Coronary artery (tissue), 2 donors: Measurements from ENCODE around the gene CHST1.

ENCODE experiments used
- DNase-seq: peaks from one replicate; pipeline ENCODE4 v3.0.0-alpha.2; 2017; ENCODE audit warnings: low spot score
- H3K27ac ChIP-seq, 2 donors: fragments of 200-600 bp; sonication (generic); one replicate each; pipeline ENCODE4 v1.5.1; 2016 to 2019
- H3K4me3 ChIP-seq: fragments of 200-600 bp; sonication (generic); 2 replicates; pipeline ENCODE4 v1.5.1; 2016; ENCODE audit warnings: mild to moderate bottlenecking, moderate library complexity
- TF ChIP-seq, protein P1 (sequence below): fragments of 200-600 bp; sonication (generic); IDR thresholded peaks from one replicate; pipeline ENCODE4 v1.5.1; 2019; ENCODE audit warnings: antibody characterized with exemption

CHST1 gene

DNA sequence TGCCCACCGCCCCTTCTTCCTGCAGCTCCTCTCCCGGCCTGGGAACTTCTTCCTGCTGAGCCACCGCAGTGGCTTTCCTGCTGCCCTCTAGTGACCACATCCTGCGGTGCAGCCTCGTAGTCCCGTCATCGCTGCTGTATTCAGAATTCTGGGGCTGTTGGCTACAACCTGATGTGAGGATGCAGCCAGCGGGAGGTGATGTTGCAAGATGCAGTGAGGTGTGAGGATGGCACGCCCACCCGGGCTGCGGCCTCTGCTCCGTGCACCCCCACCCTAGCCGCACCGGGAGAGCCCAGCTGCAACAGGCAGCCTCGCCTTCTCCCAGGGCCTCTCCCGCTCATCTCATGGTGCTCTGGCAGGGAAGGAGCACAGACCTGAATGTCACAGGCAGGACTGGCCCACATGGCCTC is 10.1 kb downstream of the CHST1 start:
- TF ChIP-seq, protein P1, sequence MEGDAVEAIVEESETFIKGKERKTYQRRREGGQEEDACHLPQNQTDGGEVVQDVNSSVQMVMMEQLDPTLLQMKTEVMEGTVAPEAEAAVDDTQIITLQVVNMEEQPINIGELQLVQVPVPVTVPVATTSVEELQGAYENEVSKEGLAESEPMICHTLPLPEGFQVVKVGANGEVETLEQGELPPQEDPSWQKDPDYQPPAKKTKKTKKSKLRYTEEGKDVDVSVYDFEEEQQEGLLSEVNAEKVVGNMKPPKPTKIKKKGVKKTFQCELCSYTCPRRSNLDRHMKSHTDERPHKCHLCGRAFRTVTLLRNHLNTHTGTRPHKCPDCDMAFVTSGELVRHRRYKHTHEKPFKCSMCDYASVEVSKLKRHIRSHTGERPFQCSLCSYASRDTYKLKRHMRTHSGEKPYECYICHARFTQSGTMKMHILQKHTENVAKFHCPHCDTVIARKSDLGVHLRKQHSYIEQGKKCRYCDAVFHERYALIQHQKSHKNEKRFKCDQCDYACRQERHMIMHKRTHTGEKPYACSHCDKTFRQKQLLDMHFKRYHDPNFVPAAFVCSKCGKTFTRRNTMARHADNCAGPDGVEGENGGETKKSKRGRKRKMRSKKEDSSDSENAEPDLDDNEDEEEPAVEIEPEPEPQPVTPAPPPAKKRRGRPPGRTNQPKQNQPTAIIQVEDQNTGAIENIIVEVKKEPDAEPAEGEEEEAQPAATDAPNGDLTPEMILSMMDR = peak; percentile 82
- DNase-seq = peak; percentile 80
- Histone ChIP-seq H3K27ac (no peak overlapping the region), H3K4me3 (no peak overlapping the region)

DNA sequence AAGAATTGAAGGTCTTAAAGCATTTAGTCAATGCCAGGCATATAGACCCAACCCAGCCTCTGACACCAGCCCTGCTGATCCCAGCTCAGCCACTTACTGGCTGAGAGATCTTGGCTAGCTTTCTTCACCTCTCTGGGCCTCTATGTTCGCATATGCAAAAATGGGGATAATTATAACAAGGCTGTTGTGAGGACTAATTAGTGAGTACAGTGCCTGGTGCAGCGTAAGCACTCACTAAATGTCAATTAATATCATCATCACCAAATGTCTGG is 10.5 kb downstream of the CHST1 start:
- TF ChIP-seq, protein P1 = no peak
- H3K27ac ChIP-seq = no peak overlapping the region
- no peak for DNase-seq
- no peak overlapping the region for H3K4me3 ChIP-seq

DNA sequence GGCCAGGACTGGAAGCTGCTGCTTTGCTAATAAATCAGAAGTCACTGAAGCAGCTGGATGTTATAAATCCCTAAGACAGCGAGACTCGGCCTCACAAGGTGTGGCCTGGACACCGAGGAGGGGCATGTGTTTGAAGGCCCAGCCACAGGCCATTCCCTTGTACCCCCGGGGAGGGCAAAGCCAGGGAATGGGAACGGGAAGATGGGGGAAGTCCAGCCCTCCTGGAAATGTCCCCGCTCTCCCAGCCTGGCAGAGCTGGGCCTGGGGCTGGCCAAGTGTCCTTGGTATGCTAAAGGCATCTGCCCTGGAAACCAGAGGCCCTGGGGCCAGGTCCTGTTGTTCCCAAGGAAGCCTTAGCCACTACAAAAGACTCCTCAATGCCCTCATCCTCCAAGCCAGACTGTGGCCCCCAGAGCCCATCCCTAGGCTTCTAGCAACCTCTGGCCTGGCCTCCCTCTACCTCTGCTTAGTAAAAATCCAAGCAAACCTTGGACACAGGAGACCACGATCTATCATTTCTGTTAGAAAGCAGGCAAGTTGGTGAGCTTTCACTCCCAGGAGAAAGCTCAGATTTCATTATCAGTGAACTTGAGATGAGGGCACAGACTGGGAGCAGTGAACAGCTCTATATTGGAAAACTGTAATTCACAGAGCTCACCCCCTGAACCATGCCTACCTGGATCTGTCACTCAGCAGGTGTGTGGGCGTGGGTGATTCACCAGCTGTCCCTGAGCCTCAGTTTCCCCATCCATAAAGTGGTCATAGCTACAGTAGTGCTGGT is 11.0 kb downstream of the CHST1 start:
- TF ChIP-seq, protein P1 = no peak
- DNase-seq = peak; percentile 71
- Histone ChIP-seq H3K27ac (peak overlapping the region in 1 of 2 donors; percentile 14), H3K4me3 (no peak overlapping the region)

DNA sequence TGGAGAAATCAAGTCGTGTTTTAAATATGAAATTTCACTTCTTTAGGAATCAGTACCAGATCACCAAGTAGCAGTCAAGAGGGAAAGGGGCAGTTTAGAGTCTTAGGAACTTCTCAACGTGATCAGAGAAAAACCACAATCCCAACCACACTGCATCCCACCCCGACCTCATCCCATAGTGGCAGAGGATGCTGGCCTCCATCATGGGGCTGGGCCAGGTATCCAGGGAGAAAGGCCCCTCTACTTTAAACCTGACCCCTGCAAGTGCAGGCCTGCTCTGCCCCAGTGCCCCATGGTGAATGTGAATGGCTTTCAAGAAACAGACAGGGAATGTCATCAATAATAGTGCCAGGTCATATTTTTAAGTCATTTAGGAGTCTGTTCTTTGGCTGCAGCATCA is 12.1 kb downstream of the CHST1 start:
- TF ChIP-seq, protein P1 = no peak
- H3K4me3 ChIP-seq = no peak overlapping the region
- H3K27ac ChIP-seq = no peak overlapping the region
- DNase-seq = peak; percentile 29

DNA sequence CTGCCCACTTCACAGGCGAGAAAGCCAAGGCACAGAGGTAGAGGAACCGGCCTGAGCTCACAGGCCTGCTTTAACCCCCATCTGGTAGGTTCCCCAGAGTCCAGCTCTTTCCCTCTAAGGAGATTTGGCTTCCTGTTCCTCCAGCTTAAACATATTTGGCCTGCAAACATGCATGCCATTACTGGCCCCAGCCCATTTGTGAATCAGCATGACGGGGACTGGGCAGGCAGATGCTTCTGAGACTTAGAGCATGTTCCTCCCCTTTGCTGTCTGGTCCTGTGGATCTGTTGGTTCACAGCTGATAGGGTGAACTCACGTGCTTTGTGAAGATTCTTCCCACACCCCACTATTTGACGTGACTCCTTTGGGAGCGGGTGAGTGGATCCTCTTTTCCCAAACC is 12.6 kb downstream of the CHST1 start:
- Histone ChIP-seq H3K27ac (no peak overlapping the region), H3K4me3 (no peak overlapping the region)
- TF ChIP-seq, protein P1 = no peak
- DNase-seq = peak; percentile 36

DNA sequence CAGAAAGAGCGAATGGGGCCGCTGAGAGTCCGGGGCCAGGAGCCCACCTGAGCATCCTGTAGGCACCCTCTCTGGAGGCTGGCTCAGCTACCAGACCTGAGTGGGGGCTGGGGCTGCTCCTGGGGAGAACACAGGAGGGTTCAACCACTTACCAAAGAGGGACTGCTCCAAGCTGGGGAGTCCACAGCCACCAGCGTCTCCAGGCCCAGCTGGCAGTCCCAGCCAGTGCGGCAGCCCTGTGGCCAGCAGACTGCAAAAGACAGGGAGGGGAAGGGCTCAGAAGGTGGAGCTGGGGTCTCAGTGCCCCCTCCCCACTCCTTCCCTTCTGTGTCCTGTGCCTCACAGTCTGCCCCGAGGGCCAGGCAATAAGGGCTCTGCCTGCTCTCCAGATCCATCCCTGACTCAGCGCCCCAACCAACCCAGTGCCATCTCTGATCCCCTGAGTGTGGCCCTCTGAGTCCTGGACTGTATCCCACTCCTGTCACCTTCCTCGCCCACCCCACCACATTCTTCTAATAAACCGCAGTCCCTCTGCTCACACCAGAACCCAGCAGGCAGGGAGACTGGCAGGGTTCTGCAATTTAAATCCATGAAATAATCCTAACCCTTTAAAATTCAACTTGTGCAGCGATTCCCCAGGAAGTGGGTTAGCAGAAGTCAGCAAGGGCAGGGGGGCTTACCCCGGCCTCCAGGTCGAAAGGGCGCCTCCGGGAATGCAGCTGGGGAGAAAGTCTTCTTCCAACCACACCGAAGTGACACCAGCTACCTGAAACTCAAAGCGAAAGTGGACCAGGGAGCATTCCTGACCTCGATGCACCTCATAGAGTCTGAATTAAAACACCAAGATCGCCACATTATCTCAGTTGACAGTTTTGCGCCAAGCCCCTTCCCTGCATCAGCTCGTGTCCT is 13.3 kb downstream of the CHST1 start:
- TF ChIP-seq, protein P1 = no peak
- H3K27ac ChIP-seq = no peak overlapping the region
- H3K4me3 ChIP-seq = no peak overlapping the region
- DNase-seq = peak; percentile 63
